Measurements from ENCODE around the gene SNX32. TPM values are rescaled to one million over a fixed set of nuclear protein-coding genes. Genes with fewer than 3 reads are reported as not detected.
A peak's percentile ranks its signal among the peaks of the same experiment; 100 is the strongest.

Gene SNX32
- total and polyA plus RNA-seq, 9 of the 15 experiments (the other 6 are each of a cell fraction or from before 2014, with no cell fraction given), result 0.03 TPM; not detected in 7

- TF ChIP-seq EP400 (IDR thresholded peaks at IDR 0.05) (peak; percentile 38), CBX3 (IDR thresholded peaks at IDR 0.05; ENCODE audit: borderline replicate concordance in 1 of 2, low read length in 2 of 2) (no peak), ZBED1 (IDR thresholded peaks at IDR 0.05) (no peak), TFAM (CRISPR knock-in tag; conservative IDR thresholded peaks at IDR 0.05) (no peak), ZNF143 (CRISPR knock-in tag; IDR thresholded peaks at IDR 0.05) (peak; percentile 95), THAP7 (CRISPR knock-in tag; IDR thresholded peaks at IDR 0.05) (no peak), MBD2 (IDR thresholded peaks at IDR 0.05; ENCODE audit: borderline replicate concordance, low read depth) (peak; percentile 81), HDAC3 (IDR thresholded peaks at IDR 0.05; ENCODE audit: borderline replicate concordance, partially characterized antibody) (no peak), MEF2A (IDR thresholded peaks at IDR 0.05; ENCODE audit: control insufficient read depth, low read depth, low read length) (no peak), KAT7 (CRISPR knock-in tag; IDR thresholded peaks at IDR 0.05; ENCODE audit: borderline replicate concordance) (0 out of 2 replicates have a peak, but pooled peaks have one; percentile 57), CREM (IDR thresholded peaks at IDR 0.05; ENCODE audit: low read depth) (peak; percentile 90), ZNF398 (CRISPR knock-in tag; IDR thresholded peaks at IDR 0.05) (no peak), ZNF431 (CRISPR knock-in tag; IDR thresholded peaks at IDR 0.05) (0 out of 2 replicates have a peak, but pooled peaks have one; percentile 23), SMAD4 (CRISPR knock-in tag; conservative IDR thresholded peaks at IDR 0.05) (peak; percentile 62; the same call in 1 of the 2 replicates), POLR2G (IDR thresholded peaks at IDR 0.05; ENCODE audit: low read depth, low read length) (peak; percentile 96), OTX1 (CRISPR knock-in tag; IDR thresholded peaks at IDR 0.05) (peak; percentile 75; the same call in 1 of the 2 replicates), U2AF1 (optimal IDR thresholded peaks at IDR 0.05; ENCODE audit: low read depth, low read length) (peak; percentile 76), NCOR1 (IDR thresholded peaks at IDR 0.05) (peak; percentile 47), TEAD1 (CRISPR knock-in tag; IDR thresholded peaks at IDR 0.05) (peak; percentile 32 to 45; a peak in 1 of 4 replicates), TAF1 (IDR thresholded peaks at IDR 0.05; ENCODE audit: control insufficient read depth, extremely low read depth, insufficient read depth, low read length, severe bottlenecking) (peak; percentile 95), ZBTB33 (CRISPR knock-in tag; IDR thresholded peaks at IDR 0.05) (peak; percentile 65), ZNF644 (tag; IDR thresholded peaks at IDR 0.05; ENCODE audit: low read depth) (peak; percentile 61; the same call in 1 of the 2 replicates), HOXB6 (CRISPR knock-in tag; IDR thresholded peaks at IDR 0.05; ENCODE audit: borderline replicate concordance) (no peak)
Measured at GRCh38 chr11:65857853-65858680, 24.3 kb downstream of the SNX32 start, which contains the start of gene CFL1 (continued).
